GM12878 (cell line): ENCODE data around the gene DCAF5. TPM values are rescaled to one million over a fixed set of nuclear protein-coding genes. Genes with fewer than 3 reads are reported as not detected.

Experiments used
- ATF3 ChIP-seq: IDR thresholded peaks from 2 replicates; pipeline ENCODE4 v1.6.1; 2011; ENCODE audit warnings: low read depth, mild to moderate bottlenecking, low read length, moderate library complexity, borderline replicate concordance; ENCODE audit errors: extremely low read depth
- ATF7 ChIP-seq: fragments of 450-650 bp; IDR thresholded peaks from 2 replicates; pipeline ENCODE4 v1.6.1; 2016; ENCODE audit warnings: low read depth, mild to moderate bottlenecking
- CBFB ChIP-seq: IDR thresholded peaks from 2 replicates; pipeline ENCODE4 v1.6.1; 2016; ENCODE audit warnings: antibody characterized with exemption, low read depth
- GABPA ChIP-seq: IDR thresholded peaks from 2 replicates; pipeline ENCODE4 v1.6.1; 2014; ENCODE audit warnings: antibody characterized with exemption, low read depth, mild to moderate bottlenecking, inconsistent platforms
- KDM1A ChIP-seq: fragments of 200-600 bp; sonication (generic); IDR thresholded peaks from 2 replicates; pipeline ENCODE4 v1.6.1; 2016; ENCODE audit warnings: borderline replicate concordance
- NFYB ChIP-seq: IDR thresholded peaks from 2 replicates; pipeline ENCODE4 v1.6.1; 2011; ENCODE audit warnings: low read depth, mild to moderate bottlenecking, low read length, improper control_type of control experiment, moderate library complexity; ENCODE audit not compliant: insufficient read depth
- POLR2A ChIP-seq: IDR thresholded peaks from 2 replicates; pipeline ENCODE4 v1.6.1; 2011; ENCODE audit warnings: low read depth, mild to moderate bottlenecking, low read length
- POLR2AphosphoS5 ChIP-seq: IDR thresholded peaks from 2 replicates; pipeline ENCODE4 v1.6.1; 2011; ENCODE audit warnings: mild to moderate bottlenecking, low read length, inconsistent platforms
- RAD51 ChIP-seq: fragments of 450-650 bp; IDR thresholded peaks from 2 replicates; pipeline ENCODE4 v1.6.1; 2016; ENCODE audit warnings: moderate library complexity, mild to moderate bottlenecking, inconsistent platforms
- RCOR1 ChIP-seq: conservative IDR thresholded peaks from 2 replicates; pipeline ENCODE4 v1.6.1; 2012; ENCODE audit warnings: low read depth, low read length, improper control_type of control experiment
- SREBF1 ChIP-seq: IDR thresholded peaks from 2 replicates; pipeline ENCODE4 v1.6.1; 2012; ENCODE audit warnings: mild to moderate bottlenecking, low read length
- STAT1 ChIP-seq: fragments of 450-650 bp; conservative IDR thresholded peaks from 2 replicates; pipeline ENCODE4 v1.6.1; 2014; ENCODE audit warnings: antibody characterized with exemption, mild to moderate bottlenecking
- YY1 ChIP-seq: IDR thresholded peaks from 2 replicates; pipeline ENCODE4 v1.6.1; 2011; ENCODE audit warnings: low read depth, mild to moderate bottlenecking, low read length
- ZBTB11 ChIP-seq: fragments of 450-650 bp; formaldehyde crosslinking; IDR thresholded peaks from 2 replicates; pipeline ENCODE4 v1.5.0; 2022; ENCODE audit warnings: mild to moderate bottlenecking, missing genetic modification characterization
- ZNF24 ChIP-seq: fragments of 450-650 bp; IDR thresholded peaks from 2 replicates; pipeline ENCODE4 v1.6.1; 2017; ENCODE audit warnings: antibody characterized with exemption, mild to moderate bottlenecking
- ZNF274 ChIP-seq: IDR thresholded peaks from one replicate; pipeline ENCODE4 v1.8.0; 2011; ENCODE audit not compliant: insufficient read length, insufficient read depth
- ZNF622 ChIP-seq: fragments of 450-650 bp; IDR thresholded peaks from 2 replicates; pipeline ENCODE4 v1.6.1; 2017; ENCODE audit warnings: mild to moderate bottlenecking, inconsistent platforms
- ZNF687 ChIP-seq: fragments of 450-650 bp; IDR thresholded peaks from 2 replicates; pipeline ENCODE4 v1.6.1; 2017; ENCODE audit warnings: mild to moderate bottlenecking, moderate library complexity
- polyA plus RNA-seq, 11 experiments: library from polyadenylated mRNA; depleted of rRNA in 4 of 11; unstranded in 6 of 11; stranded (reverse) in 5 of 11; fragments of >200 nt; fragmentation: Nextera tagmentation in 4 of 11; fragmentation: Illumina TruSeq in 1 of 11; extraction: Ambion mirVana in 4 of 11; extraction: Trizol in 1 of 11; gene quantifications; 1 replicate in 1 of 11; 2 replicates in 10 of 11; pipeline versions ENCODE4 v1.2.1 to v1.2.3, GENCODE V29; 2011 to 2016; ENCODE audit warnings: inconsistent platforms in 2 of 11, missing spikeins in 2 of 11, low read depth in 1 of 11
- total RNA-seq, 4 experiments: library from RNA; depleted of rRNA in 3 of 4; stranded (reverse); fragments of >200 nt in 3 of 4; fragmentation: Illumina TruSeq in 1 of 4; extraction: Trizol in 1 of 4; gene quantifications; 2 replicates each; pipeline versions ENCODE4 v1.2.1 to v1.2.3, GENCODE V29; 2013 to 2021
- TF ChIP-seq, protein P1 (sequence below): IDR thresholded peaks from 2 replicates; pipeline ENCODE4 v1.6.1; 2011; ENCODE audit warnings: mild to moderate bottlenecking, low read depth, low read length, moderate library complexity; ENCODE audit not compliant: insufficient replicate concordance

Gene DCAF5
- total and polyA plus RNA-seq, 10 of the 15 experiments (the other 5 are each of a cell fraction or from before 2014, with no cell fraction given): 6.8 to 38.1 (median 19.1) TPM

DNA sequence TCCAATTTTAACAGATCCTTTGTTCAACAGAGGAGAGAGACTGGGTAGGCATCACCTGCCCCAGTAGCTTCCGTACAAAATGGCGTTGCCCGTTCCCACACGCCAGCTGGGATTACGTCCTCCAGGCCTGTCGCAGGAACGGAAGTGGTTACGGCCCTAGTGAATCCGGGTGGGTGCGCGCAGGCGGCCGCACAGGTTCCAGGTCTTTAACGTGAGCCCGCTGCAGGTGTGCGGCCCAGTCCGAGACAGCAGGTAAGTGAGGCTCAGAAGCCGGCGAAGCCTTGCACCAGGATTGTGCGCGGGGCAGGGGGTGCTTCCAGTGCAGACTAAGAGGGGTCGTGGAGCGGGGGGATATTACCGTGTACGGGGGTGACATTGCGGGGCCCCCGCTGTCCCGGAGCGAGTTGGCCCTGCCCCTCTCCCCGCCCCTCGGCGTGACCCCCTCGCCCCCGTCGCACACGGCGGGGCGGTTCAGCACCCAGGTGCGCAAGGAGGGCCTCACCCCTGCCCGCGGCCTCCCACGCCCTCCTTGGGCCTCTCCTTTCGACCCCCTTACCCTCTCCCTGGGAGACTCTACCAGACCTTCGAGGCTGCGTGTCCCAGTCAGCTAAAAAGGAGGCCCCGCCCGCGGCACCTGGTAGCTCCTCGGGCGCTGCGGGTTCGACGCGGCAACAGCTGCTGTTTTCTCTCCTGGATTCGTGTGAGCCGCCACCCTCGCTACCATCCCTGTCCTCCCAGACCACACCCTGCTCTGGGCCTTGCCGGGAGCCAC lies 38.6 kb upstream of the DCAF5 start, which contains the start of gene EXD2 (continued):
- TF ChIP-seq ZNF24 (no peak; the same call in 1 of the 2 replicates), ZNF687 (no peak), POLR2AphosphoS5 (peak; percentile 60; the same call in 1 of the 2 replicates), ZNF622 (no peak), RCOR1 (0 out of 2 replicates have a peak, but pooled peaks have one; percentile 86), KDM1A (no peak), POLR2A (peak; percentile 66), ATF3 (no peak), ATF7 (peak; percentile 85), CBFB (peak; percentile 89), ZBTB11 (CRISPR knock-in tag) (peak; percentile 90), YY1 (peak; percentile 99), STAT1 (no peak), GABPA (peak; percentile 97), ZNF274 (no peak), RAD51 (no peak), SREBF1 (no peak), NFYB (no peak)
- TF ChIP-seq, protein P1, sequence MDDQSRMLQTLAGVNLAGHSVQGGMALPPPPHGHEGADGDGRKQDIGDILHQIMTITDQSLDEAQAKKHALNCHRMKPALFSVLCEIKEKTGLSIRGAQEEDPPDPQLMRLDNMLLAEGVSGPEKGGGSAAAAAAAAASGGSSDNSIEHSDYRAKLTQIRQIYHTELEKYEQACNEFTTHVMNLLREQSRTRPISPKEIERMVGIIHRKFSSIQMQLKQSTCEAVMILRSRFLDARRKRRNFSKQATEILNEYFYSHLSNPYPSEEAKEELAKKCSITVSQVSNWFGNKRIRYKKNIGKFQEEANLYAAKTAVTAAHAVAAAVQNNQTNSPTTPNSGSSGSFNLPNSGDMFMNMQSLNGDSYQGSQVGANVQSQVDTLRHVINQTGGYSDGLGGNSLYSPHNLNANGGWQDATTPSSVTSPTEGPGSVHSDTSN: peak; percentile 43
